SH-SY5Y (cell line): ENCODE results near the gene DAPK1.

Experiments
- GATA2 ChIP-seq: IDR thresholded peaks from 2 replicates; pipeline ENCODE4 v1.6.1; 2011; ENCODE audit warnings: mild to moderate bottlenecking, low read depth, low read length
- GATA3 ChIP-seq: IDR thresholded peaks from 2 replicates; pipeline ENCODE4 v1.6.1; 2011; ENCODE audit warnings: low read depth, mild to moderate bottlenecking, low read length, moderate library complexity

GRCh38 chr9:87564111-87564510 is 66.4 kb downstream of the DAPK1 start:
- TF ChIP-seq GATA2 (no peak), GATA3 (no peak)
